Esophagus squamous epithelium (tissue), 4 donors: ENCODE measurements around the gene TNFSF12.

Experiments
- CTCF ChIP-seq, 6 experiments: fragments of 450-650 bp in 4 of 6; fragments of 200-600 bp in 2 of 6; sonication (generic) in 2 of 6; IDR thresholded peaks; one replicate each; pipeline ENCODE4 v1.5.1; 2016 to 2019; ENCODE audit warnings: antibody characterized with exemption in 6 of 6, mild to moderate bottlenecking in 4 of 6, moderate library complexity in 4 of 6
- POLR2A ChIP-seq, 4 donors: fragments of 450-650 bp; IDR thresholded peaks; one replicate each; pipeline ENCODE4 v1.6.1; 2017; ENCODE audit warnings: antibody characterized with exemption in 4 of 4, mild to moderate bottlenecking in 4 of 4, moderate library complexity in 3 of 4

- TF ChIP-seq CTCF (IDR thresholded peaks at IDR 0.05) (no peak), POLR2A (IDR thresholded peaks at IDR 0.05) (no peak)
These were observed 7.7 kb upstream of the TNFSF12 start for GRCh38 chr17:7541074-7541621.
